Skeletal muscle satellite cell (primary cell): ENCODE results near the gene ARMC9.
A peak's percentile ranks its signal among the peaks of the same experiment; 100 is the strongest.
"Not testable (repeated sequence)": the region's sequence is repeated elsewhere in the genome, so short reads cannot be mapped to it uniquely, and the experiment has no call there.

ENCODE experiments used
- H3K27me3 ChIP-seq: 2 replicates; pipeline ENCODE4 v1.7.0; 2013; ENCODE audit warnings: low read length; ENCODE audit not compliant: control insufficient read depth, insufficient read depth
- H3K36me3 ChIP-seq: 2 replicates; pipeline ENCODE4 v1.7.0; 2013; ENCODE audit warnings: mild to moderate bottlenecking, control low read depth, low read length; ENCODE audit not compliant: insufficient read depth
- H3K4me1 ChIP-seq: 2 replicates; pipeline ENCODE4 v1.7.0; 2013; ENCODE audit warnings: low read length; ENCODE audit not compliant: control insufficient read depth, insufficient read depth
- H3K4me2 ChIP-seq: 2 replicates; pipeline ENCODE4 v1.7.0; 2013; ENCODE audit warnings: mild to moderate bottlenecking, low read length
- H3K4me3 ChIP-seq: 2 replicates; pipeline ENCODE4 v1.7.0; 2013; ENCODE audit warnings: low read length
- H3K9ac ChIP-seq: 2 replicates; pipeline ENCODE4 v1.7.0; 2013; ENCODE audit warnings: mild to moderate bottlenecking, low read depth, low read length, moderate library complexity
- H3K9me3 ChIP-seq: replicated peaks from 2 replicates; pipeline ENCODE4 v1.7.0; 2013; ENCODE audit warnings: mild to moderate bottlenecking, control low read depth, low read length

Gene ARMC9

DNA sequence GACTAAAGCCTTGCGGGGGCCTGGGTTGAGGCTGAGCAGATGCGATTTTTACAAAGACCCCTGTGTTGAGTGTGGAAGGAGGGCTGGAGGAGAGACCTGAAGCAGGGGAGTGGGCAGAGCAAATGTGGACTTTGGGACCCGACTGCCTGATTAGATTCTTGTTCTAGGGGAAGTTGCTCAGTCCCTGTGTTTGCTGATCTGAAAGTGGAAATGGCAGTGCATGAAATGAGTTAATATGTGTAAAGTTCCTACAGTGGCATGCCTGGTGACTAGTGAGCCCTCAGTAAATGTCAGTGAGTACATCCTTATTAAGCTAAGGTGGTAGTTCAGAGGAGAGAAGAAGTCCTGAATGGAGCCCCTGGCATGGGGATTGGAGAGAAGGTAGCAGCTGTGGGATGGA, 52.3 kb downstream of the ARMC9 start:
- Histone ChIP-seq H3K9ac (no peak overlapping the region), H3K27me3 (no peaks in the 10 kb centered on the region), H3K4me1 (no peaks in the 10 kb centered on the region), H3K4me3 (no peak overlapping the region), H3K9me3 (no peaks in the 10 kb centered on the region), H3K4me2 (no peak overlapping the region), H3K36me3 (peaks cover 19% of the 10 kb centered on the region)

DNA sequence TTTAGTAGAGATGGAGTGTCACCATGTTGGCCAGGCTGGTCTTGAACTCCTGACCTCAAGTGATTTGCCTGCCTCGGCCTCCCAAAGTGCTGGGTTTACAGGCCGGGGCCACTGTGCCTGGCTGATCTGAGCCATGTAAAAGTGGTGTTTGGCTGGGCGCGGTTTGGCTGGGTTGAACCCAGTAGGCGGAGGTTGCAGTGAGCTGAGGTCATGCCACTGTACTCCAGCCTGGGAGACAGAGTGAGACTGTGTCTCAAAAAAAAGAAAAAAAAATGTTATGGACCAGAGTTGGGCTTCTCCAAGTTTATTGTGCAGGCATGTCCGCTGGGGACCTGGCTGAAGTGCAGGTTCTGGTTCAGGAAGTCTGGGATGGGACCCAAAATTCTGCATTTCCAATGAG, 54.9 kb downstream of the ARMC9 start:
- H3K36me3 ChIP-seq: peaks cover 21% of the 10 kb centered on the region
- H3K27me3 ChIP-seq, H3K4me3 ChIP-seq, H3K4me1 ChIP-seq, H3K9ac ChIP-seq, H3K9me3 ChIP-seq, H3K4me2 ChIP-seq: not testable (repeated sequence)

DNA sequence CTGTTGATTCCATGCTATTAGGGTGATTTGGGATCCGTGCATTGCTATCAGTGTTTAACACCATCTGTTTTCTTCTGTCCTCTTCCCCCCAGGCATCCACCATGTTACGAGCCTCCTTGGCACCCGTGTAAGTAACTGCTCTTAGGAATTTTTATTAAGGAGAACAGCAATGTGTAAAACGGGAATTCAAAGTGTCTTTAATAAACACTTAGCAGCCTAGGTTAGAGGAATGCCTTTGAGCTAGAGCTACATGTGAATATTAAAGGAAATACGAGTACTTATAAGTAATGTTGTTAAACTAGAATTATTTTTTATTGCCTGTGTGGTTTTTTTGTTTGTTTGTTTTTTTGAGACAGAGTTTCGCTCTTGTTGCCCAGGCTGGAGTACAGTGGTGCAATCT, 58.1 kb downstream of the ARMC9 start:
- no peaks in the 10 kb centered on the region for H3K27me3 ChIP-seq
- H3K9ac ChIP-seq: no peak overlapping the region
- no peaks in the 10 kb centered on the region for H3K9me3 ChIP-seq
- no peak overlapping the region for H3K4me3 ChIP-seq
- peaks cover 37% of the 10 kb centered on the region for H3K36me3 ChIP-seq
- no peak overlapping the region for H3K4me2 ChIP-seq
- peaks cover 7% of the 10 kb centered on the region for H3K4me1 ChIP-seq

DNA sequence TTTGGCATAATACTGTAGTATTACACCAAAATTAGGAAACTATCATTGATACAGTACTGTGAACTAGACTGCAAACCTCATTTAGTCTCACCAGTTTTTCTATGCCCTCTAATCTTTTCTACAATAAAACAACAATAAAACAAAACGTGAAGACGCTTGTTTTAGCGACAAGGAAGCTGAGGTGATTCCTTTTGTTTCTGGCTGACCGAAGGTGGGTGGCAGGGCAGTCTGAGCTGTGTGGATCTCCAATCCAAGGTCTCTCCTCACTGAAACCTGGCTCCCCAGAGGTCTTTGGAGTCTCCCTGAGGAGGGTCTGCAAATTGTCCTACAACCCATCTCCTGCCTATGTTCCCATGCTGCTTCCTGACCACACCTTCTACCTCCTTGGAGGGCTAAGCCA, 59.3 kb downstream of the ARMC9 start:
- H3K4me2 ChIP-seq: no peak overlapping the region
- no peak overlapping the region for H3K9ac ChIP-seq
- no peak overlapping the region for H3K4me3 ChIP-seq
- H3K27me3 ChIP-seq: no peaks in the 10 kb centered on the region
- H3K36me3 ChIP-seq: peaks cover 45% of the 10 kb centered on the region
- H3K4me1 ChIP-seq: peaks cover 11% of the 10 kb centered on the region
- H3K9me3 ChIP-seq: no peaks in the 10 kb centered on the region

DNA sequence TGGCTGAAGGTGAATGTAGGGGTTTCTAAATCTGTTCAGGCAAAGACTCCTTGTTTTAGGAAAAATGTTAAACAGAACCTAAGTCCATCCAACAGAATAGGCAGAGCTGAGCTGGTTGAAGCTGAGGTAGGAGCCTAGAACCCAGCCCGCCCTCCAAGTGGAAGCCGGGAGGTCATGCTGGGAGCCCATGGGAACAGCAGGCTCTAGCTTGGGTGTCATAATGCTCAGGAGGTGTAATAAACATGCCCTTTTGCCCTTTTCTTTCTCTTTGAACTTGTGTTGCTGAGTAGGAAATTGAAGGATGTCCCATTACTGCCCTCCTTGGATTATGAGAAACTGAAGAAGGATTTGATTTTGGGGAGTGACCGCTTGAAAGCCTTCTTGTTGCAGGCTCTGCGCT, 60.3 kb downstream of the ARMC9 start:
- Histone ChIP-seq H3K27me3 (no peaks in the 10 kb centered on the region), H3K9me3 (no peaks in the 10 kb centered on the region), H3K4me3 (no peak overlapping the region), H3K9ac (no peak overlapping the region), H3K36me3 (peaks cover 51% of the 10 kb centered on the region), H3K4me2 (no peak overlapping the region), H3K4me1 (peaks cover 18% of the 10 kb centered on the region)

DNA sequence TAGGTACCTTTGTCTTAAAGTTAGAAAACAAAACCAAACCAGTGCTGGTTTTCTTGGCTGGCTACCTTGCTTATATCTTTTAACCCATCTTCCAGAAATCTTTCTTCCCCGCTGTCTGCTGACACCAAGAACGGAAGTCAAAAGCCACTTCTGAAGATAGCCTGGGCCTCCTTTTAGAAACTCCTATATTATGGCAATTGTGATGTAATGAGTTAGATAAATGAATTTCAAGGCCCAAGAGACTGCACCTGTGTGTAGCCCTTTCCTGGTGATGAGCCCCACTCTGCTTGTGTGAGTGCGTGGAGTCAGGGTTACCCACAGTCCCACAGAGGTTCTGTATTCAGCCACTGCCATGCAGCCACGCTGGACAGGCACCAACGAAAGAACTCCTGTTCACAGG, 60.7 kb downstream of the ARMC9 start:
- H3K9me3 ChIP-seq: no peaks in the 10 kb centered on the region
- H3K4me2 ChIP-seq: no peak overlapping the region
- H3K36me3 ChIP-seq: peaks cover 52% of the 10 kb centered on the region
- no peak overlapping the region for H3K4me3 ChIP-seq
- no peaks in the 10 kb centered on the region for H3K27me3 ChIP-seq
- peaks cover 18% of the 10 kb centered on the region for H3K4me1 ChIP-seq
- H3K9ac ChIP-seq: no peak overlapping the region

DNA sequence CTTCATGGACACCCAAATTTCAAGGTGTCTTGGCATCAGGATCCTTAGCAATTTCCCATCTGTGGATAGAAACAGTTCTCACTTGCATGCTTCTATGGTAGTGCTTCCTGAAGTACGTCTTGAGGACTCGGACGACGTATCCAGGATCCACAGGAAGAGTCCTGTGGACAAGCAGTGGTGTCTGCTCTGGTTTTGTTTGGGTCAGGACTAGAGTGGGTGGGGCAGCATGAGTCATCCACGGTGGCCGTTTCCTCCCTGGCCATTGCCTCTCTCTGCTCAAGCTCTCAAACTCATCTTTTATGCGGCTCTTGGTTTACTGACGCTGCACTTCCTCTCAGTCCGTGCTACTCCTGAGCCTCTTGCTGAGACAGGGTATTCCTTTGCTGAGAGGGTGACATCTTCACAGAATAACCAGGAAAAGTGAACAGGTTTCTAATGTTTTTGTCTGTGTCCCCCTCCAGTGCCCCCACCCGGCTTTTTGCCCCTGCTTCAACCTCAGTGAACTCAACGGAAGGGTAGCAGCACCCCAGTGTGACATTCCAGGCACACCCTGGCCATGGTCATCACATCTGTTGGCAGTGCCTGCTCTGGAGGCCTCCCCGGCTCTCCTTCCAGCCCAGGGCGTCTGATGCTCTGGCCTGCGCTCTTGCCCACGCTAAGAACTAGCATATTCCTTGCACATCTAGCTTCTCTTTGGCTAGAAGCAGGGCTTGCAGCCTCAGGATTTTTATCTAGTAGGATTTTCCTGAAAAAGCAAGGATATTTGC, 62.2 kb downstream of the ARMC9 start:
- peaks cover 50% of the 10 kb centered on the region for H3K36me3 ChIP-seq

DNA sequence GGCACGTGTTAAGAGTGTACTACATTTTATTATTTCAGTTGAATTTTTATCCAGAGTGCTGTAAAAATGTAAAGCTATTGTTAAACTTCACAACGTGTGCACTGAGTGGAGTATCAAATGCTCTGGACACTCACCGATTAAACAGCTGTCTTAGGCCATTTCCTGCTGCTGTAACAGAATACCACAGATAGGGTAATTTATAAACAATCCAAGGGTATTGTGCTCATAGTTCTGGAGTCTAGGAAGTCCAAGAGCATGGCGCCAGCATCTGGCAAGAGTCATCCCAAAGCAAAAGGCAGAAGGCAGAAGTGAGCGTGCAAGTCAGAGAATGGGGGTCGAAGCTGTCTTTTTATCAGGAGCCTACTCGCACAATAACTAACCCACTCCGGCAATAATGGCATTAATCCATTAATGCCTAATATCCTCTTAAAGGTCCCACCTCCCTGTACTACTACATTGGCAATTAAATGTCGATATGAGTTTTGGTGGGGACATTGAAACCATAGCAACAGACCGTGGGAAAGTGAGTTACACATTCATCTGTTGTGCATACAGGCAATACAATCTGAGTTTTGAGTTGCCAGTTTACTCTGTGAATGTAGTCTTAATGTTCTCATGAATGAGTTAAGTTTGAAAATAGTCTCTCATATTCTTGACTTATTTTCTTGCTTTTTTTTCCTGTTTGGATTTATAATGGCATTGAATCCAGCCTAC, 64.8 kb downstream of the ARMC9 start:
- H3K4me2 ChIP-seq: no peak overlapping the region
- no peaks in the 10 kb centered on the region for H3K9me3 ChIP-seq
- no peaks in the 10 kb centered on the region for H3K27me3 ChIP-seq
- peaks cover 18% of the 10 kb centered on the region for H3K4me1 ChIP-seq
- peak overlapping the region; percentile 8 for H3K9ac ChIP-seq
- no peak overlapping the region for H3K4me3 ChIP-seq
- H3K36me3 ChIP-seq: peaks cover 56% of the 10 kb centered on the region

More for the DNA sequence above, 62.2 kb downstream of the ARMC9 start:
- H3K4me3 ChIP-seq: no peak overlapping the region
- no peaks in the 10 kb centered on the region for H3K9me3 ChIP-seq
- H3K4me2 ChIP-seq: no peak overlapping the region
- peaks cover 18% of the 10 kb centered on the region for H3K4me1 ChIP-seq
- no peak overlapping the region for H3K9ac ChIP-seq
- no peaks in the 10 kb centered on the region for H3K27me3 ChIP-seq

DNA sequence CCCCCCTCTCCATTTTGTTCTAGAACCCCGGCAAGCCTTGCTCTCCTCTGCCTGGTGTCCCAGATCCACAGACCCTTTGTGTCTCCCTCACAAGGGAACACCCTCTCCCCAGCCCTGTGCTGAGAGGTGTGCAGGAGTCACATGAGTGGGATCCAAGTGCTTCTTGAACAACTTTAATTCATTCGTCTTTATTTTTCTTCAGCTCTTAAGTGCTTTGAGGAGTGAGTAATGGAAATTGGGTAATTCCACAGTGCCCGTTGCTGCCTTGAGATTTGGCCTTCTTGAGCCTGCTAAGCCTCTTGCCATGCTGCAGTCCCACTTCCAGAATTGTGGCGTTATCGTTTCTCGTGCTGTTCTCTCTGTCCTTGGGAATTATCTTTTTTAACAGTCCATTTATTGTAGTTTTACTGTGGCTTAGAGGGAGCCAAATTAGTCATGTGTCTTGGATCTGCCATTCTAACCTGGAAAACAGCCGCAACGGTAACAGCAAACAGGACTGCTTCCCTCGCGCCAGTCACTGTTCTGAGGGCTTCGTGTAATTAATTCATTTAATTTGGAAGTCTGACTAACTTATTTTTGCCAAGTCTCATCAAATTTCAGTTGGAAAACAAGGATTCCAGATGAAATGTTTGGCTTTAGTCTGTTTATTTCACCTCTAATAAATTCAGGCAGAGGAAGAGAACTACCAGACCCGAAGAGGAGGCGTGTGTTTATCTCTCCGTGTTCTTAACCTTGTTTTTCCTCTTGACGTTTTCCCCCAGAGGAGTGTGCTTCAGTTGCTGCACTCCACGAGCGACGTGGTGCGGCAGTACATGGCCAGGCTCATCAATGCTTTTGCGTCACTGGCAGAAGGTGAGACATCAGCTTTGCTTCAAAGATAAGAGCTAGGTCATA, 72.0 kb downstream of the ARMC9 start:
- Histone ChIP-seq H3K4me3 (no peak overlapping the region), H3K4me1 (no peaks in the 10 kb centered on the region), H3K36me3 (peaks cover 67% of the 10 kb centered on the region), H3K9me3 (no peaks in the 10 kb centered on the region), H3K9ac (no peak overlapping the region), H3K27me3 (no peaks in the 10 kb centered on the region), H3K4me2 (no peak overlapping the region)

DNA sequence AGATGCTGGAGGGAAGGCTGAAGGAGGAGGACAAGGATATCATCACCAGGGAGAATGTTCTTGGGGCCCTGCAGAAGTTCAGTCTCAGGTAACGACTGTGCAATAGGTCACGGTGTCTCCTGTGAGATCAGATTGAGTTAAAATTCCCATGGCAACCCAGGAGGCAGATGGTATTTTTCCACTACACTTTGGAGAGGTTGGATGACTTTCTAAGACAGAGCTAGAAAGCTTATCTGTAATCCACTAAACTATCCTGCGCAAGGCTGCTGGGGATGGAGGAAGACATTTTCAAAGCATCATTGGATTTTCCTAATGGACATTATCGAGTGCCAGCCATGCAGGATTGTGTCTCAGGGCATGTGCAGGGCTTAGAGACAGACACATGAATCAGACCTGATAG, 74.6 kb downstream of the ARMC9 start:
- Histone ChIP-seq H3K4me1 (no peaks in the 10 kb centered on the region), H3K9ac (no peak overlapping the region), H3K9me3 (no peaks in the 10 kb centered on the region), H3K4me2 (no peak overlapping the region), H3K27me3 (no peaks in the 10 kb centered on the region), H3K36me3 (peaks cover 72% of the 10 kb centered on the region), H3K4me3 (no peak overlapping the region)

DNA sequence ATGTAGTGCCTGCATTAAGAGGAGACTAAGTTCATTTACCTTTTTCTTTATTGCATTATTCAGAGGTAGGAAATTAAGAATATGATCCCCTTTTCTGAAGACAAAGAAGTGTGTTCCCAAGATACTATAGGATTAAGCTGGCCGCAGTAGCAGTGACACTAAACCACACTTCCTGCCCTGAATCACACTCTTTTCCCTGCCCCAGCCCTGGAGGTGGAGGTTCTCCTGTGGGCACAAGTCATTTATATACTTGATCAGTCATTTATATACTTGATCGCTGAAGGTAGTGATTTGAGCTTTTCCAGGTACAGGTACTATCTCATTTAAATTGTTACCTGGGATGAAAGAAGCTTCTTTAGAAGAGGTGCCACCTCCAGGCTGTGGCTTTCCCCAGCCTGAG, 78.6 kb downstream of the ARMC9 start:
- peaks cover 77% of the 10 kb centered on the region for H3K36me3 ChIP-seq

More for the DNA sequence above, 78.6 kb downstream of the ARMC9 start:
- Histone ChIP-seq H3K4me2 (no peak overlapping the region), H3K9me3 (no peaks in the 10 kb centered on the region), H3K4me3 (no peak overlapping the region), H3K9ac (no peak overlapping the region), H3K4me1 (no peaks in the 10 kb centered on the region), H3K27me3 (no peaks in the 10 kb centered on the region)
